C4-2B (cell line): ENCODE data around the gene ZNF90.

Experiments
- H3K27ac ChIP-seq: fragments of 450-650 bp; 2 replicates; pipeline ENCODE4 v1.5.1; 2017
- ZFX ChIP-seq: fragments of 450-650 bp; IDR thresholded peaks from 2 replicates; pipeline ENCODE4 v1.6.1; 2017
- TF ChIP-seq, protein P1 (sequence below): fragments of 450-650 bp; conservative IDR thresholded peaks from 2 replicates; pipeline ENCODE4 v1.5.1; 2017; ENCODE audit warnings: mild to moderate bottlenecking

The ZNF90 gene

DNA sequence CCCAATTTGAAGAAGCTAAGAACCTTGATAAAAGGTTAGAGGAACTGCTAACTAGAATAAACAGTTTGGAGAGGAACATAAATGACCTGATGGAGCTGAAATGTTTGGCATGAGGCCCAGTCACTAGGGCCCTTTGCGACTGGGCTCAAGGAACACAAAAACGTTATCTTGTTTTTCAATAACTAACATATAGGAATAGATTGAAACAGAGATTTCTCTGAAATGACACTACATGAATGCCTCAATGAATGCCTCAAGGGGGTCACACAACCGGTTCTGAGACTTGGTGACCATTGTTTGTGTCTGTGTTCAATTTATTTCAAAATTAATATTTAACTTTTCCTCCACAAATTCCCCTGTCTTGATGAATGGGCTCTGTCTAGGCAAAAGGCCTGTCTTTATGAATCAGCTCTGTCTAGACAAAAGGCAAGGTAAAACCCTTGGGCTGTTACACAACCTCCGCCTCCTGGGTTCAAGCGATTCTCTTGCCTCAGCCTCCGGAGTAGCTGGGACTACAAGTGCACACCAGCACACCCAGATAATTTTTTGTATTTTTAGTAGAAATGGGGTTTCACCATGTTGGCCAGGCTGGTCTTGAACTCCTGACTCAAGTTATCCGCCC, 88.3 kb downstream of the ZNF90 start:
- no peak for TF ChIP-seq ZFX
- TF ChIP-seq, protein P1, sequence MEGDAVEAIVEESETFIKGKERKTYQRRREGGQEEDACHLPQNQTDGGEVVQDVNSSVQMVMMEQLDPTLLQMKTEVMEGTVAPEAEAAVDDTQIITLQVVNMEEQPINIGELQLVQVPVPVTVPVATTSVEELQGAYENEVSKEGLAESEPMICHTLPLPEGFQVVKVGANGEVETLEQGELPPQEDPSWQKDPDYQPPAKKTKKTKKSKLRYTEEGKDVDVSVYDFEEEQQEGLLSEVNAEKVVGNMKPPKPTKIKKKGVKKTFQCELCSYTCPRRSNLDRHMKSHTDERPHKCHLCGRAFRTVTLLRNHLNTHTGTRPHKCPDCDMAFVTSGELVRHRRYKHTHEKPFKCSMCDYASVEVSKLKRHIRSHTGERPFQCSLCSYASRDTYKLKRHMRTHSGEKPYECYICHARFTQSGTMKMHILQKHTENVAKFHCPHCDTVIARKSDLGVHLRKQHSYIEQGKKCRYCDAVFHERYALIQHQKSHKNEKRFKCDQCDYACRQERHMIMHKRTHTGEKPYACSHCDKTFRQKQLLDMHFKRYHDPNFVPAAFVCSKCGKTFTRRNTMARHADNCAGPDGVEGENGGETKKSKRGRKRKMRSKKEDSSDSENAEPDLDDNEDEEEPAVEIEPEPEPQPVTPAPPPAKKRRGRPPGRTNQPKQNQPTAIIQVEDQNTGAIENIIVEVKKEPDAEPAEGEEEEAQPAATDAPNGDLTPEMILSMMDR, result no peak
- no peak overlapping the region for H3K27ac ChIP-seq

DNA sequence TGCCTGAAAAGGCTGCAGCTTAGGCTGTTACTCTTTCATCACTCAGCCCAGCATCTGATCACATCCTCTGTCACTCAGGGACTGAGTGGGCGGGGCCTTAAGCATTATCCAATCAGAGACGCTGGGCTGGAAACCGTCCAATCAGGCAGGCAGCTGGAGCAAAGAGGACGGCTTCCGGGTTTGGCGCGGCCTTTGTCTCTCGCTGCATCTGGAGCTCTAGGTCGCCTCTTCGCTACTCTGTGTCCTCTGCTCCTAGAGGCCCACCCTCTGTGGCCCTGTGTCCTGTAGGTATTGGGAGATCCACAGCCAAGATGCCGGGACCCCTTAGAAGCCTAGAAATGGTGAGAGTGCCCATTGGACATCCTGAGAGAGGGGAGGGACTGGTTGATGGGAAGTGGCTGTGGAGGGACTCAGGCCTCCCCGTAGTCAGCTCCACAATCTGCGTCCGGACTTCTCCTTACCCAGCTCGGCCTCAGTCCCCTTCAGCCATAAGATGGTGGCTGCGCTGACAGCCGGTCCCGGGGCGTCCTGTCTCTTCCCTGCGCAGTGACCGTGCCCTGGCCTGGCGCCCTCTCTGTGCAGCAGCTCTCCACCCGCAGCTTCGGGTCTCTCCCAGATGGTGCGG, 89.3 kb downstream of the ZNF90 start, which contains the start of gene ZNF486:
TSS of gene ZNF486 (plus strand) at position 195 of the 625 bp plus-strand sequence. CDS start at position 312, 117 bp downstream.
- TF ChIP-seq ZFX, result no peak
- TF ChIP-seq, protein P1, result no peak
- H3K27ac ChIP-seq, result no peak within 1 kb of the TSS

DNA sequence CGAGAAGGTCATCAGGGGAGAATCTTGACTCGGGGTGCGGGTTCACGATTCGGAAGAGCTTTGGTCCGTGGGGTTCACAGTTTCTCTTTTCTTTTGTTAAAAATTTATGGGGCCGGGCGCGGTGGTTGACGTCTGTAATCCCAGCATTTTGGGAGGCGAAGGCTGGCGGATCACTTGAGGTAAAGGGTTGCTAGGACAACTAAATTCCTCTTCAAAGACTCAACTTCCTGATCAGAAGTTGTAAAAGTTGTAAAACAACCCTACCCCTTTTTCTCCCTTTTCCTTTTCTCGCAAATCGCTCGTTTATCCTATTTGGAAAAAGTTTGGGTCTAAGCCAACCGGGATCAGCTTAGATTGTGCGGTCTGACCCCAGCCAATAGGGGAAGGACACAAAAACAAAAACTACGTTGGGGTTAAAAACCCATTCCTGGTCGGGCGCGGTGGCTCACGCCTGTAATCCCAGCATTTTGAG, 89.9 kb downstream of the ZNF90 start:
- no peak overlapping the region for H3K27ac ChIP-seq
- TF ChIP-seq, protein P1, result no peak
- TF ChIP-seq ZFX, result no peak
